ENCODE results near the gene FOS.
A peak's percentile ranks its signal among the peaks of the same experiment; 100 is the strongest.

FOS gene

DNA sequence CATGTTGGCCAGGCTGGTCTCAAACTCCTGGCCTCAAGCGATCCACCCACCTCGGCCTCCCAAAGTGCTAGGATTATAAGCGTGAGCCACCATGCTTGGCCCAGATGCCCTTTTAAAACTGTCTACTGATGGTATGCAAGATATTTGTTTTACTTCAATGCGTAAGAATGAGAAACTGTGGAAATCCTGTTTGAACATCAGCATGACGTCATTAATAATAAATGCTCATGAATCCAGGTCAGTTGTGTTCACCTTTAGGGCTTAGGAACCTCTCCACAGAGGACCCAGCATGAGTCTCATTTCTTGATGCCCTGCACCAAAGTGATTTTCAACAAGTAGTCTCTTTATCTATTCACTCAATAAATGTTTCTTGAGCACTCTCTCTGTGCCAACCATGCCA, 34.5 kb upstream of the FOS start:
- Histone ChIP-seq H3K9ac (ENCODE audit: low read depth, low read length) (no peak overlapping the region), H3K4me1 (ENCODE audit: insufficient read depth, low read length) (0 out of 2 replicates have a peak, but pooled peaks cover 3% of the 10 kb centered on the region), H3K36me3 (ENCODE audit: insufficient read depth, low read length) (no peaks in the 10 kb centered on the region), H3K9me3 (ENCODE audit: control insufficient read depth, insufficient read depth, low read length) (no peaks in the 10 kb centered on the region)

DNA sequence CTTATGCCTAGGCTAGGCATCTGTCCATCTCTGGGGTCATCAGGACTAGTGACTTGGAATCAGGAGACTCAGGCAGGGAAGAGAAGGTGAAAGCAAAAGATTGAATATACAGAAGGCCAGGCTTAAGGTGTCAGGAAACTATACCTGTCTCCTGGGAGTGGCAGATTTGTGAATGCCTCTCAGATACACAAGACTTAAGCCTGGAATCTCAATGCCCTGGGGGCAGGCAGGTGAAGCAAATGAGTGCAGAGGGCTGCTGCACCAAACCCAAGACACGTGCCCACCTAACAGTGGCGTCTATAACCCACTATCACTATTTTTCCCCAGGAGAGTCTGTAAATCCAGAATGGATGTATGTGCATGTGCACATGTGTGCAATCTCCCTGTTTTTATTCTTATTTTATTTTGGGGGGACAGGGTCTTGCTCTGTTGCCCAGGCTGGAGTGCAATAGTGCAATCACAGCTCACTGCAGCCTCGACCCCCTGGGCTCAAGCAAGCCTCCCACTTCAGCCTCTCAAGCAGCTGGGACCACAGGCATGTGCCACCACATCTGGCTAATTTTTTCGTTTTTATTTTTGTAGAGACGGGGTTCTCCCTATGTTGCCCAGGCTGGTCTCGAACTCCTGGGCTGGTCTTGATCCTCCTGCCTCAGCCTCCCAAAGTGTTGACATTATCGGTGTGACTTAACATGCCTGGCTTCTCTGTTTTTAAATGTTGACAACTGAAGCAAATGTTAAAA, 31.9 kb upstream of the FOS start:
- H3K36me3 ChIP-seq (ENCODE audit: insufficient read depth, low read length): no peaks in the 10 kb centered on the region
- no peaks in the 10 kb centered on the region for H3K4me1 ChIP-seq (ENCODE audit: insufficient read depth, low read length)
- no peaks in the 10 kb centered on the region for H3K9me3 ChIP-seq (ENCODE audit: control insufficient read depth, insufficient read depth, low read length)
- no peak overlapping the region for H3K9ac ChIP-seq (ENCODE audit: low read depth, low read length)

DNA sequence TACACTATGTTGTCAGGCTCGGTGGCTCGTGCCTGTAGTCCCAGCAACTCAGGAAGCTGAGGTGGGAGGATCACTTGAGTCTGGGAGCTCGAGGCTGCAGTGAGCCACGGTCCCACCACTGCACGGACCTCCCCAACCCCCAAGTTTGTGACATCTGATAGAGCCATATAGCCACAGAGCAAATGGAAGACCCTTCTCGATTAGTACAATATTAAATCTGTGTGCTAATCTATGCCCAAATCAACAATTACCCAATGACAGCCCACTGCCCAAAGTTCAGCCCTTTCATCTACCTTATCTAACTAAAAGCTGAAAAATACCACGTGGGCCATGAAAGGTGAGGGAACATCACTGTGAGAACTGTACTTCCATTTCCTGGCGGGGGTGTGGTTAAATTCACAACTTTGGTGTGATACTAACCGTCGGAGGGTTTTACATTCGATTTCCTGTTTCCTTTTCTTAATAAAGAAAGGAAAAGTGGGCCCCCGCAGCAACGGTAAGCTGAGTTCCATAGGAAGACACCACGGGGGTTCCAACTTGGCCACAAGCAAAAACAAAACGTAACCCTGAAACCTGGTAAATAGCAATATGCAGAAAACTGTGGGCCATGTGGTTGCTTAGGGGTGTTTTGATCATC, 31.2 kb upstream of the FOS start:
- Histone ChIP-seq H3K9me3 (ENCODE audit: control insufficient read depth, insufficient read depth, low read length) (no peaks in the 10 kb centered on the region), H3K4me1 (ENCODE audit: insufficient read depth, low read length) (no peaks in the 10 kb centered on the region), H3K36me3 (ENCODE audit: insufficient read depth, low read length) (no peaks in the 10 kb centered on the region), H3K9ac (ENCODE audit: low read depth, low read length) (no peak overlapping the region)

DNA sequence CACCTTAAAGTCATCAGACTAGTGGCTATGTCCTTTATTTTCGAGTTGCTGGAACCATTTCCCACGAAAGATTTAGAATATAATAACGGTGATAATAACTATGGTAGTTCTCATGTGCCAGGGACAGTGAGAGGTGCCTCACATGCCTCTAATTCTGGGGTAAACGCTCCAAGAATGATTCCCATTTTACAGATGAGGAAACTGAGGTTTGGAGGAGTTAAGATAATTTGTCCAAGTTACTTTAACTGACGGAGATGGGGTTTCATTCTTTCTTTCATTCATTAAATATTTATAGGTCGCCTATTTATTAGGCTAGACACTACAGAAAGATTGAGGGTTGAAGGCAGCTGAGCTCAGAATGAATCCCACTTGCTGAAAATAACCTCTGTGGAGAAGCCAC, 30.7 kb upstream of the FOS start:
- no peaks in the 10 kb centered on the region for H3K4me1 ChIP-seq (ENCODE audit: insufficient read depth, low read length)

DNA sequence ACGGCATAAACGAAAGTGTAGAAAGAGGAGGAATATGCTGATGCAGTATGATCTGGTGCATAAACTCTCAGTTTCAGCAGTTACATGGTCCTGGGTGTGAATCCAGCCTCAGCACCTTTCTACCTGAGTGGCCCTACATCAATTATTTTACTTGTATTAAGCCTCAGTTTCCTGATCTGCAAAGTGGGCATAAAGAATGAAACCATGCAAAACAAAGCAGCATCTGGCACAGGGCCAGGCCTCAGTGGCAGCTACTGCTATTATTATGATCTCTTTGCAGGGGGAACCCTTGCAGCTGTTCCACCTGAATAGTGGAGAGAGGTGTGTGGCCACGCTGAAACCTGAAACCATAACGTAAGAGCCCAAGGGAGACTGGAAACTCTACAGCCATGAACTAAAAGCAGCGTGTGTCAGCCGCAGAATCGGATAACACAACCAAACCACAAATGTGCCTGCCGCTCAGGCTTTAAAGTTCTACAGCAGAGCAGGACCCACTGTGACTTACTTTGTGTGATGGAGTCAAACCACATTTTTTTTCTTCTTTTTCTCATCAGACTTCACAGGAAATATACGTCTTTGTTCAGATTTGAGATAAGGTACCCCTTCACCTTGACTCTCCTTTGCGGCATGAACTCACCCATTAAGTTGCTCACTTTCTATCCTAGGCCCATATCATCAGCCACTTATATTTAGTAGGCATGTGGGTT, 29.2 kb upstream of the FOS start:
- Histone ChIP-seq H3K9ac (ENCODE audit: low read depth, low read length) (no peak overlapping the region), H3K4me1 (ENCODE audit: insufficient read depth, low read length) (peaks cover under 1% of the 10 kb centered on the region; the same call in 1 of the 2 replicates), H3K36me3 (ENCODE audit: insufficient read depth, low read length) (no peaks in the 10 kb centered on the region)

More for the DNA sequence above, 30.7 kb upstream of the FOS start:
- no peak overlapping the region for H3K9ac ChIP-seq (ENCODE audit: low read depth, low read length)
- no peaks in the 10 kb centered on the region for H3K9me3 ChIP-seq (ENCODE audit: control insufficient read depth, insufficient read depth, low read length)
- no peaks in the 10 kb centered on the region for H3K36me3 ChIP-seq (ENCODE audit: insufficient read depth, low read length)

DNA sequence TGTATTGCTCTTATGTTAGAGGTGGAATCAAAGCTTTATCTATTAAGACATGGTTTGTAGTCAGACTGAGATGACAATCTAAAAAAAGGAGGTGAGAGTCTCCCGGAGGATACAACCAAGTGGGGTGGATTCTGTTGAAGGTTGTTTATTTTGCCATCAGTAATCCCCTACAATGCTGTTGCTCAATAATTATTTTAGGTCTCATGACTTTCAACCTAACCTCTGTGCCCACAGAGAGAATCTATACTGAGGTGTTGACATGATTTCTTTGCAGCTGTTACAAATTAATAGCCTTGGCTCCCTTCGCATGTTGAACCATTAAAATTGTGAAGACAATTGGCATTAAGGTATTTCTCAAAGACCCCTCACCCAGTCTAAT, 28.7 kb upstream of the FOS start:
- Histone ChIP-seq H3K4me1 (ENCODE audit: insufficient read depth, low read length) (peaks cover 6% of the 10 kb centered on the region; the same call in 1 of the 2 replicates), H3K9me3 (ENCODE audit: control insufficient read depth, insufficient read depth, low read length) (no peaks in the 10 kb centered on the region), H3K36me3 (ENCODE audit: insufficient read depth, low read length) (no peaks in the 10 kb centered on the region), H3K9ac (ENCODE audit: low read depth, low read length) (no peak overlapping the region)

More for the DNA sequence above, 29.2 kb upstream of the FOS start:
- no peaks in the 10 kb centered on the region for H3K9me3 ChIP-seq (ENCODE audit: control insufficient read depth, insufficient read depth, low read length)

DNA sequence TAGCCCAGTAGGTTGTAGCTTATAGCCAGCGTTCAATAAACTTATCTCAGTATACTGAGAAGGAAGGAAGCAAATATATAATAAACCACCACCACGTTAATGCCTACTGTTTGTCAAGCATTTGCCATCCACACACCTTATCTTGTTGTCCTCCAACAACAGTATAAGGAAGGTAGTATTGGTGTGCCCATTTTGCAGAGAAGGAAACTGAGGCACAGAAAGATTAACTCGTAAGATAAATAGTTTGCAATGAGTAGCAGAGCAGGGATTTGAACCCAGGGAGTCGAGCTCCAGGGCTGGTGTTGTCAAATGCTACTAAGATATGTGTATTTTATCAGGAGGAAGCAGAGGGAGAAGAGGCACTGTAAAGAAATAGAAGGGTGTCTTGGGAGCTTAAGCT, 27.8 kb upstream of the FOS start:
- Histone ChIP-seq H3K9me3 (ENCODE audit: control insufficient read depth, insufficient read depth, low read length) (no peaks in the 10 kb centered on the region), H3K4me1 (ENCODE audit: insufficient read depth, low read length) (peaks cover 12% of the 10 kb centered on the region; the same call in 1 of the 2 replicates), H3K9ac (ENCODE audit: low read depth, low read length) (no peak overlapping the region), H3K36me3 (ENCODE audit: insufficient read depth, low read length) (no peaks in the 10 kb centered on the region)

DNA sequence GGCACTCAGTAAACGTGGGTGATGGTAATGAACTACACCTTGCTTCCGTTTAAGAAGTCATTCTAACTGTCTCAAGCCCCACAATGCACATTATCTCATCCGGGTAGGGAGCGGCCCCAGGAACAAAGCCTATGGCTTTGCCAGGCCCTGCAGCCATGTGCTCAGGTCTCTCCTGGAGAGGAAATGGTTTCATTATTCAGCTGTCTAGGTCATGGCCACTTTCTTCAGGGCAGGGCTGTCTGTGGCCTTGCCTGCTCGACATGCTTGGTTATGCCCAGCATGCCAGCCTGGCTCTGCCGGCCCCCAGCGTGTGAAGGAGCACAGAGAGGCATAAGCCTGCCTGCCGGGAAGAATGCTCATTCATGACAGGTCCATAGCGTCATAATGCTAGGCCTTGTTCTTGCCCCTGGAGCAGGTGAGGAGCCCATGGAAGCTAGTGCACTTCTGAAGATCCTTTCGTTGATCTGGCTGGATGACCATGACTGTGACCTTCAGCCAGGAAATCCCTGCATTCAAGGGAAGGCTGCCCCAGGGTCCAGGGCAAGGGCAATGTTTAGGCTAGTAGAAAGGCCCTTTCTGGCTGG, 26.3 kb upstream of the FOS start:
- Histone ChIP-seq H3K4me1 (ENCODE audit: insufficient read depth, low read length) (peaks cover 12% of the 10 kb centered on the region), H3K9ac (ENCODE audit: low read depth, low read length) (no peak overlapping the region), H3K9me3 (ENCODE audit: control insufficient read depth, insufficient read depth, low read length) (no peaks in the 10 kb centered on the region), H3K36me3 (ENCODE audit: insufficient read depth, low read length) (no peaks in the 10 kb centered on the region)

DNA sequence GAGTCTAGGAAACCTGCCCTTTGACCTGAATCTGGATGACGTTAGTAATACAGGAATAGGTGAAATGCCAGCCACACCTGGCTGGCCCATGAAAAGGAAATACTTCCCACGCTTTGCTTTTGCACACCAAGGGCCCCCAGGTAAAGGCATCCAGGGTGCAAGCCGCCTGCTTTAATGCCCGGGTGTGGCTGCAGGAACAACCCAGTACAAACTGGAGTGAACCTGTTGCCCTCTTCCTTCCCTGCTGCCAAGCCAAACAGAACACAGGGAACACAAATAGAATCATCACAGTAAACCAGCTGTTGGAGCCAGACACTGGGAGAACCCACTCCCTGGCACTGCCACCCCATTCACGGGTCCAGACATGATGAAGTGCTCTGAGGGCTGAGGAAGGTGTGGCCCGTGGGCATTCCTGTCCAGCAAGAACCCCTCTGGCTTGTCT, 24.2 kb upstream of the FOS start:
- Histone ChIP-seq H3K4me1 (ENCODE audit: insufficient read depth, low read length) (peaks cover 12% of the 10 kb centered on the region), H3K9me3 (ENCODE audit: control insufficient read depth, insufficient read depth, low read length) (no peaks in the 10 kb centered on the region), H3K9ac (ENCODE audit: low read depth, low read length) (no peak overlapping the region), H3K36me3 (ENCODE audit: insufficient read depth, low read length) (no peaks in the 10 kb centered on the region)

DNA sequence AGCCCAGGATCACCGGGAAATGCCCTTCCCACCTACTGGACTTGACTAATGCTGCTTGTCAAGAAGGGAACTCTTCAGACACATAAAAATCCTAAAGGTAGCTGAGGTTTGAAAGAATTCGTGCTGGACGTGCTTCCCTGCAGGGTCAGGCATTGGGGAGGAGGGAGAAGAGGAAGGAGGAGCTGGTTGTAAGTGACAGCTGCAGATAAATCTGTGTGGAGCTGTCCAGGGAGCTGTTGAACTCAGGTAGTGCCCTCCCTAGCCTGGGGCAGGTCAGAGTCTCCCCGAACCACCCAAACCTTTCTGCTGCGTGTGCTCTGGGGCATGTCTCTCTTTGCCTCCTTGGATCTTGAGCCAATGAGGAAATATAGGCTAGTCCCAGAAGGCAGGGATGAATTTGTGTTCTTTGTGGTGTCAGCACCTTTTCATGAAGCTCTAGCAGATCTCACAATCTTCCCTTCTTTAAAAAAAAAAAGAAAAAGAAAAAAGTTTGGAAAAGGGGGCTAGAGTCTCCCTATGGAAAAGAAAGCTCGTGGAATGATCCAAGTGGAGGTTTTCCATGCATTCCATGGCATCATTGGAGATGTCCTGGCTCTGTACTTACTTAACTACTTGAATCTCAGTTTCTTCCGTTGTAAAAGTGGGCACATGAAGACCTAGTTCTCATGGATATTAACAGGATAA, 23.6 kb upstream of the FOS start:
- Histone ChIP-seq H3K9me3 (ENCODE audit: control insufficient read depth, insufficient read depth, low read length) (no peaks in the 10 kb centered on the region), H3K36me3 (ENCODE audit: insufficient read depth, low read length) (no peaks in the 10 kb centered on the region), H3K4me1 (ENCODE audit: insufficient read depth, low read length) (peaks cover 12% of the 10 kb centered on the region), H3K9ac (ENCODE audit: low read depth, low read length) (no peak overlapping the region)

DNA sequence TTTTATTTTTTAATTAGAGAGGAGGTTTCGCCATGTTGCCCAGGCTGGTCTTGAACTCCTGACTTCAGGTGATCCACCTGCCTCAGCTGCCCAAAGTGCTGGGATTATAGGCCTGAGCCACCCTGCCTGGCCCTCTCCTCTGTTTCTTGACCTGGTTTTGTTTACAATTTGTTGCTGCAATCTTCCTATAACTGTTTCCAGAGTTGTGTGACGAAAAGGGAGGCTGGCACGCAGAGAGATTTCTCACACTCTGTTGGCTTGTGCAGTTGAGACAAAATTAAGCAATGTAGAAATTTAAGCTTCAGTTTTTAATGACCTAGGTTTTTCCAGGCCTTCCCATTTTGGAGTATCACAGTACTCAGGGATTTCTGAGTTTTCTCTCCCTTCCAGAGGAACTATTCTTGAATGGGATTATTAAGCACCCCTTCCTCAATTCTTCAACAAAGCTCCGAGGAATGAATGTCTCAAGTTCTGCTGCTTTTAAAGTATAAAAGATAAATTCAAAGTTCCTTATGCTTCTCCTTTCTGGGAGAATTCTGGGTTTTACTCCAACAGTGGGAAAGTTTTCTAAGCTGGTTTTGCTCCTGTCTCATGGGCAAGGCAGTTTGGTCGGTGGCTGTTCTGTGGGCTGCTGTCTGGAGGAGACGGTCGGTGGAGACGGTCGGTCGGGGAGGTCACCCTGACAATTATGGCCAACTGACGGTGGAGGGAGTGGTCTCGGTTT, 20.4 kb upstream of the FOS start:
- peak overlapping the region; percentile 53 for H3K9ac ChIP-seq (ENCODE audit: low read depth, low read length)
- H3K4me1 ChIP-seq (ENCODE audit: insufficient read depth, low read length): peaks cover 12% of the 10 kb centered on the region
- no peaks in the 10 kb centered on the region for H3K36me3 ChIP-seq (ENCODE audit: insufficient read depth, low read length)
- no peaks in the 10 kb centered on the region for H3K9me3 ChIP-seq (ENCODE audit: control insufficient read depth, insufficient read depth, low read length)

DNA sequence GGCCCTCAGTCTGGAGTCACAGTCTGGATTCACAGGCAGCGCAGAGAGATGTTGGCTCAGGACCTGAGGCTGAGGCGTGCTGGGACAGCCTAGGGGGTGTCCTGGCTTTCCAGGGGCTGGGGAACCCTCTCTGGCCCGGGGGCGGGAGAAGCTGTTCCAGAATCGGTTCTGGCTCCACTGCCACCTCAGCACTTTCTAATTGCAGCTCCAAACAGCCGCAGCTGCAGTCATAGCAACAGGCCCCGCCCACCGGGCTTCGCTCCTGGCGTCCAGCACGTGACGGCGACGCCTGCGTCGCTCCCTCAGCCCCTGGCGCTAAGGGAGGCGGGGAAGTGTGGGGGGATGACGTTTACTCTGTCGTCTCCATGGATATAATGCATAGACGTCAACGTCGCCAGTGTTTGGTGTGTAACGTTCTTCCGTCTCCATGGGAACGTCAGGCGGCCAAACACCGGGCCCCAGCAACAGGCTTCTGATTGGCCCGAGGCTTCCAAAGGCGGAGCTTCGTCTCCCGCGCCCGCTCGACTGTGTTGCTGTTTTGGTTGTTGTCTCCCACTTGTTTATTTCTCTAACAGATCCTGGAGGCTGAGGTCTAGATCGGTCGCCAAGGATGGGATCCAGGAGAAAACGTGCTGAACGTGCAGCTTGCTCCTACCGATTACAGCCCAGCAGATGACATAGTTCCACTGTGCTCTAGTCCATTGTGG, 19.7 kb upstream of the FOS start:
- Histone ChIP-seq H3K4me1 (ENCODE audit: insufficient read depth, low read length) (peaks cover 12% of the 10 kb centered on the region), H3K9me3 (ENCODE audit: control insufficient read depth, insufficient read depth, low read length) (no peaks in the 10 kb centered on the region), H3K36me3 (ENCODE audit: insufficient read depth, low read length) (no peaks in the 10 kb centered on the region), H3K9ac (ENCODE audit: low read depth, low read length) (peak overlapping the region; percentile 53)

DNA sequence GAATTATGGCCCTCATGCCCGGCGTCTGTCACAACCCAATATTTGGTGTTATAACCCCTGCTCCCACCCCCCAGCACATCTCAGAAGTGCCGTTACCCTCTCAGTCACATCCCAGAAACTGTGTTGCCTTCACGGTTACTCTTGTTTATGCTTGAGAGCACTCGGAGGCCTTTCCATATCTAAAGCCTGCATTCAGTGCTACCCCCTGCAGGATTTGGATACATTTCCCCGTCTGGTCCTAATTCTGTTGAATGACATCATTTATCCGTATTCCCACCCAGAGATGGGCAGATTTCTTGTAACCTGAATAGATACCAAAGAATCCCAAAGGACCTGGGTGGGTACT, 19.1 kb upstream of the FOS start:
- H3K36me3 ChIP-seq (ENCODE audit: insufficient read depth, low read length): no peaks in the 10 kb centered on the region
- H3K9me3 ChIP-seq (ENCODE audit: control insufficient read depth, insufficient read depth, low read length): no peaks in the 10 kb centered on the region
- H3K9ac ChIP-seq (ENCODE audit: low read depth, low read length): peak overlapping the region; percentile 50
- peaks cover 11% of the 10 kb centered on the region for H3K4me1 ChIP-seq (ENCODE audit: insufficient read depth, low read length)

Measured in ES-I3 (cell line).